Adrenal gland (tissue), 5 donors: ENCODE data around the gene ZNF267.

Source experiments
- CTCF ChIP-seq, 6 experiments: fragments of 450-650 bp in 4 of 6; fragments of 200-600 bp in 2 of 6; sonication (generic) in 1 of 6; IDR thresholded peaks; 1 replicate in 5 of 6; 2 replicates in 1 of 6; pipeline versions ENCODE4 v1.5.1 to v1.8.0; 2016 to 2021; ENCODE audit warnings: antibody characterized with exemption in 6 of 6, mild to moderate bottlenecking in 2 of 6, moderate library complexity in 1 of 6
- POLR2A ChIP-seq, 2 donors: fragments of 450-650 bp; IDR thresholded peaks; one replicate each; pipeline ENCODE4 v1.6.1; 2017; ENCODE audit warnings: antibody characterized with exemption in 2 of 2, mild to moderate bottlenecking in 2 of 2, moderate library complexity in 1 of 2
- donor health status: DM: no; HTN: no; CAD: no.

- TF ChIP-seq CTCF (IDR thresholded peaks at IDR 0.05), result no peak
- no peak for TF ChIP-seq POLR2A (IDR thresholded peaks at IDR 0.05)
Measured at GRCh38 chr16:31862761-31863160, 10.8 kb upstream of the ZNF267 start.
